Esophagus mucosa (tissue), 1 donor: ENCODE results near the gene WAS. TPM values are rescaled to one million over a fixed set of nuclear protein-coding genes. Genes with fewer than 3 reads are reported as not detected.
"Not testable (repeated sequence)": the region's sequence is repeated elsewhere in the genome, so short reads cannot be mapped to it uniquely, and the experiment has no call there.

ENCODE experiments used
- ATAC-seq: fragments of 200-7000 bp; cut with Tn5 transposase; one replicate; pipeline ENCODE4 v1.9.1; 2020
- total RNA-seq: library from RNA; stranded (reverse); gene quantifications from one replicate; pipeline ENCODE4 v1.2.4, GENCODE V29; 2023
- donor health status: DM: yes; HTN: yes; CAD: no.

Gene WAS
- total RNA-seq: 1.2 TPM

- ATAC-seq: peak; percentile 29
Measured at GRCh38 chrX:48683411-48683982, at the start of gene WAS. Gene WAS (plus strand): TSS chrX:48683799. CDS start chrX:48683854, 55 bp downstream.

DNA sequence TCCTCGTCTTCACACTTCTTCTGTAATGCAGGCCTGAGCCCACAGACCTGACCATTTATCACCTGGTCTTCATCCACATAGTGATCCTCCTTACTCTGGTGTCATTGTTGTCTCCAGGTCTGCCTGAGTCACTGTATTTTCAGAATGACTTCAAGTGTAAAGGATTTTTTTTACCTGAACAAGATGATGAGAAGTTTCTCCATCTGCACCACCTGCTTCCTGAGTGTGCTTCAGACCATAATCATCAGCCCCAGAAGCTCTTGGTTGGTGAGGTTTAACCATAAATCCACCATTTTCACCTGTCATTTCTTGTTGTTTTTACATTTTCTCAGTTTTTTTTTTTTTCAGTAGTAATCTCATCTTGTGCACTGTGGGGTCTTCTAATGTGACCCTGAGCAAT, 47.3 kb upstream of the WAS start:
- no peak for ATAC-seq

DNA sequence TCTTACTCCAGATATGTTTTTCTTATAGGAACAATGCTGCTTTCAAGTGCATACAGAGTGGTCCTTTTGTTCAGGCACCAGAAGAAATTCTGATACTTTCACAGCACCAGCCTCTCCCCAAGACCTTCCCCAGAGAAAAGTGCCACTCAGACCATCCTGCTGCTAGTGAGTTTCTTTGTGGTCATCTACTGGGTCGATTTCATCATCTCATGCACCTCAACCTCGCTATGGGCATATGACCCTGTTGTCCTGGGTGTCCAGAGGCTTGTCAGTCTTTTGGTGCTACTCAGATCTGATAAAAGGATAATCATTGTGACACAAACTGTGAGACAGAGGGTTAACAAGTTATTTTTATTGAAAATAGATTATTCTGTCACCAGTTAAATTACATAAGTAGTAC, 46.8 kb upstream of the WAS start:
- ATAC-seq: no peak

DNA sequence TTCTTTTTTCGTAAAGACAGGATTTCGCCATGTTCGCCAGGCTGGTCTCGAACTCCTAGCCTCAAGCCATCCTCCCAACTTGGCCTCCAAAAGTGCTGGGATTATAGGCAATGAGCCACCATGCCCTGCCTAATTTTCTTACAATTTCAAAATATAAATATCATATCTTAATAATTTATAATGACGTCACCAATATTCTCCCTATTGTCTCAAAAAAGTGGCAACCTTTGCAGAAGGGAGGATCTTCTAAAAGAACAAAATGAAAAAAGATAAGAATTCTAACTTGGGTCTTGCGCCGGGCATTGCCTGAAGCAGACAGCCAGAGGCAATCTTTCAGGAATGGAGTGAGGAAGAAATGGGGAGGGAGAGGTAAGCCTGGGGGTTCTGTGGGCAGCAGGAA, 37.9 kb upstream of the WAS start:
- no peak for ATAC-seq

GRCh38 chrX:48648336-48648751, 35.3 kb upstream of the WAS start:
- ATAC-seq: peak; percentile 46

DNA sequence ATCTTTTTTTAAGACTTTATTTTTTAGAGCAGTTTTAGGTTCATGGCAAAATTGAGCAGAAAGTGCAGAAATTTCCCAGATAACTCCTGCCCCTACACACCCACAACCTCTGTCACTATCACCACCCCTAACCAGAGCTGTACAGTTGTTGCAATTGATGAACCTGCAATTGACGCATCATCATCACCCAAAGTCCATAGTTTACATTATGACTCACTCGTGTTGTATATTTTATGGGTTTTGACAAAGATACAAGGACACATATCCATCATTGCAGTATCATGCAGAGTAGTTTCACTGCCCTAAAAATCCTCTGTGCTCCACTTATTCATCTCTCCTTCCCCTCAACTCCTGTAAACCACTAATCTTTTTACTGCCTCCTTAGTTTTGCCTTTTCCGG, 34.5 kb upstream of the WAS start:
- no peak for ATAC-seq

GRCh38 chrX:48652055-48652579, 31.5 kb upstream of the WAS start:
- not testable (repeated sequence) for ATAC-seq

DNA sequence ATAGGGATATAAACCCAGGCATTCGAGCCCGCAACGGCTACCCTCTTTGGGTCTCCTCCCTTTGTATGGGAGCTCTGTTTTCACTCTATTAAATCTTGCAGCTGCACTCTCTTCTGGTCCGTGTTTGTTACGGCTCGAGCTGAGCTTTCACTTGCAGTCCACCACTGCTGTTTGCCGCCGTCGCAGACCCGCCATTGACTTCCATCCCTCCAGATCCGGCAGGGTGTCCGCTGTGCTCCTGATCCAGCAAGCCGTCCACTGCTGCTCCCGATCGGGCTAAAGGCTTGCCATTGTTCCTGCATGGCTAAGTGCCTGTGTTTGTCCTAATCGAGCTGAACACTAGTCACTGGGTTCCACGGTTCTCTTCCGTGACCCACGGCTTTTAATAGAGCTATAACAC, 28.9 kb upstream of the WAS start:
- ATAC-seq: not testable (repeated sequence)

DNA sequence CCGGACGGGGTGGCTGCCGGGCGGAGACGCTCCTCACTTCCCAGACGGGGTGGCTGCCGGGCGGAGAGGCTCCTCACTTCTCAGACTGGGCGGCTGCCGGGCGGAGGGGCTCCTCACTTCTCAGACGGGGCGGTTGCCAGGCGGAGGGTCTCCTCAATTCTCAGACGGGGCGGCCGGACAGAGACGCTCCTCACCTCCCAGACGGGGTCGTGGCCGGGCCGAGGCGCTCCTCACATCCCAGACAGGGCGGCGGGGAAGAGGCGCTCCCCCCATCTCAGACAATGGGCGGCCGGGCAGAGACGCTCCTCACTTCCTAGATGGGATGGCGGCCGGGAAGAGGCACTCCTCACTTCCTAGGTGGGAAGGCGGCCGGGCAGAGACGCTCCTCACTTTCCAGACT, 23.9 kb upstream of the WAS start:
- not testable (repeated sequence) for ATAC-seq

GRCh38 chrX:48663241-48663640, 20.4 kb upstream of the WAS start:
- ATAC-seq: no peak

DNA sequence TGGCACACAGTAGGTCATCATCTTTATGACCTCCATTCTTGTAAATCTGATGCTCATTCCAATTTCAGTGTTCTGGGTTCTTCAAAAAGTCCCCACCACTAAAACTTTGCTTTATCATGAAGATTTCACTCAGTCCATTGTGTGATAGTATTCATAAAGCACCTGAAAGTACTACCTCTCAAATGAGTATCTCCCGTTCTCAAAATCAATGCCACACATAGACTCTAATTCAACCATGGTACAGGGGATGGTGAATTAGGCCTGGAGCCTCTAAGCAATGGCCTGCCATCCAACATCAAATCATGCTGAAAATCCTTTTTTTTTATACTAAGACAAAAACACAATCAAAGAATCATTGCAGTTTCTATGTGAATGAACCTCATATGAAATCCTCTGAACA, 19.4 kb upstream of the WAS start:
- no peak for ATAC-seq

GRCh38 chrX:48665991-48666390, 17.6 kb upstream of the WAS start:
- no peak for ATAC-seq

GRCh38 chrX:48666649-48667048, 16.9 kb upstream of the WAS start:
- ATAC-seq: no peak

DNA sequence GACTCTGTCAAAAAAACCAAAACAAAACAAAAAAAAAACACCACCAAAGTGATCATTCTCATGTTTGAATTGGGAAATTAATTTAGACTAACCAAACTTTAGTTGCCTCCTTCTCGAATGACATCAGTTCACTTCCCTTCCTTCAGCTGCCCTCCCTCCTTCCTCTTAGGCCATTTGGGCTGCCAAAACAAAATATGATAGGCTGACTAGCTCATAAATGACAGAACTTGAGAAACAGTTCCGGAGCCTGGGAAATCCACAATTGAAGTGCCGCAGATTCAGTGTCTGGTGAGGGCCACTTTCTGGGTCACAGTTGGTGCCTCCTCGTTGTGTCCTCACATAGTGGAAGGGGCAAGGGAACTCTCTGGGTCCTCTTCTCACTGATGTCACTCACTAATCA, 16.1 kb upstream of the WAS start:
- no peak for ATAC-seq

GRCh38 chrX:48668187-48668586, 15.4 kb upstream of the WAS start:
- ATAC-seq: not testable (repeated sequence)

DNA sequence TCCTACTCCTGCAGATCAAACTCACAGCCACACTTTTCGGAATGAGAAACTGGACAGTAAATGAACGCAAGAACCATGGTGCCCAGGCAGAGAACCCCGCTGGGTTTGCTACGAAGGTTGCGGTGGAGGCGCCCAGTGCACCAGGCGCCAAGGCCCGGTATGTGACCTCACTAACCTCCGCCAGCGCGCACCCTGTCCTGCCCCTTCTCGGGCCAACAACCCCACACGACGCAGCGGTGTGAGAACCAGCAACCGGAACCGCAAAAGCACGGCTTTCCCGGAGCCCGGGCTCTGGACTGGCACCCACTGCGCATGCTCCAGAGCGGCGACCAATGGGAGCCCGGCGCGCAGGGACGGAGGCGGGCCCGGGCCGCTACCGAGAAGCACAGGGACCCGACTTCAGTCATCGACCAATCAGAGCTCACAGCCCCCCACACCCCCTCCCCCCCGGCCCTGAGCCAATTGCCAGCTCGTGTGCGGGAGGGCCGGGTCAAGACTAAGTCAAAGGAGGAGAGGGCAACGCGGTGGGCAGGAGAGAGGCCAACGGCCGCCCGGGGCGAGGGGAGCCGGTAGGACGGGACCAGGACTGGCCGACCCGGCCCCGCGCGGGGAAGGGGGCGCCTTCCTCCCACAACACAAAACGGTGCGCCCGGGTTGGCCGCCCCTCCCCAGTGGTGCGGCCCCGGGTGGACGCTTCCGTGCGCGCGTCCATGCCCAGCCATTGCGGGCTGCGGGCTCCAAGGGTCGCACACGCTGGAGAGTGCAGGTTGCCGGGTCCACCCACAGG, 7.3 kb upstream of the WAS start:
- peak; percentile 98 for ATAC-seq

GRCh38 chrX:48676893-48677270, 6.7 kb upstream of the WAS start:
- peak; percentile 55 for ATAC-seq

DNA sequence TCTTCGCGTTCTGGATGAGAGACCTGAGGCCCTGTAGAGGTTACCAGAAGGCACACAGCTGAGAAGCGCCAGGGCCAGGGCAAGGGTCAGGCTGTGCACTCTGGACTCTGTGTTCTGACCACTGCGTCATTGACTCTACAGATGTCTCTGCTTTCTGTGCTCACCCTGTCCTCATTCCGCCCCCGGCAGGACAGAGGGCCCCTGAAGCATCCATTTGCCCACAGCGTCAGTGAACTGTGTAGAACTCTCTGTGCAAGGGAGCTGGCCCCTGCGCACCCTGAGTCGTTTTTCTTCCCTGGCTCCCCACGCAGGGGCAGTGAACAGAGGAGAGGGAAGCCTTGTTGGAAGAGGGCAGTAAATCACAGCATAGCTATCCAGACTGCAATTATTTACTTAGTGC, 6.1 kb upstream of the WAS start:
- no peak for ATAC-seq

- ATAC-seq: not testable (repeated sequence)
Measured at GRCh38 chrX:48680467-48680866, 3.1 kb upstream of the WAS start.

GRCh38 chrX:48680925-48681324, 2.7 kb upstream of the WAS start:
- ATAC-seq: not testable (repeated sequence)

- ATAC-seq: no peak
Measured at GRCh38 chrX:48681539-48682183, 1.9 kb upstream of the WAS start.

GRCh38 chrX:48682795-48683194, 804 bp upstream of the WAS start:
- ATAC-seq: not testable (repeated sequence)

- no peak for ATAC-seq
Measured at GRCh38 chrX:48684134-48684533, 535 bp downstream of the WAS start.

- ATAC-seq: no peak
Measured at GRCh38 chrX:48685416-48685815, 1.8 kb downstream of the WAS start.
